OCI-LY3 (cell line): Measurements from ENCODE around the gene PCDHGB4.
"Not testable (repeated sequence)": the region's sequence is repeated elsewhere in the genome, so short reads cannot be mapped to it uniquely, and the experiment has no call there.

Source experiments
- EZH2phosphoT487 ChIP-seq: fragments of 200-600 bp; shearing (Covaris generic); IDR thresholded peaks from 2 replicates; pipeline ENCODE4 v1.6.1; 2018; ENCODE audit warnings: antibody characterized with exemption, mixed run types, low read depth
- TF ChIP-seq, protein P1 (sequence below): fragments of 200-600, 300-600 bp; sonication (generic); IDR thresholded peaks from 2 replicates; pipeline ENCODE4 v1.5.1; 2014; ENCODE audit warnings: antibody characterized with exemption, low read length, low read depth

GRCh38 chr5:141432308-141432707 is 44.8 kb downstream of the PCDHGB4 start:
- TF ChIP-seq, protein P1, sequence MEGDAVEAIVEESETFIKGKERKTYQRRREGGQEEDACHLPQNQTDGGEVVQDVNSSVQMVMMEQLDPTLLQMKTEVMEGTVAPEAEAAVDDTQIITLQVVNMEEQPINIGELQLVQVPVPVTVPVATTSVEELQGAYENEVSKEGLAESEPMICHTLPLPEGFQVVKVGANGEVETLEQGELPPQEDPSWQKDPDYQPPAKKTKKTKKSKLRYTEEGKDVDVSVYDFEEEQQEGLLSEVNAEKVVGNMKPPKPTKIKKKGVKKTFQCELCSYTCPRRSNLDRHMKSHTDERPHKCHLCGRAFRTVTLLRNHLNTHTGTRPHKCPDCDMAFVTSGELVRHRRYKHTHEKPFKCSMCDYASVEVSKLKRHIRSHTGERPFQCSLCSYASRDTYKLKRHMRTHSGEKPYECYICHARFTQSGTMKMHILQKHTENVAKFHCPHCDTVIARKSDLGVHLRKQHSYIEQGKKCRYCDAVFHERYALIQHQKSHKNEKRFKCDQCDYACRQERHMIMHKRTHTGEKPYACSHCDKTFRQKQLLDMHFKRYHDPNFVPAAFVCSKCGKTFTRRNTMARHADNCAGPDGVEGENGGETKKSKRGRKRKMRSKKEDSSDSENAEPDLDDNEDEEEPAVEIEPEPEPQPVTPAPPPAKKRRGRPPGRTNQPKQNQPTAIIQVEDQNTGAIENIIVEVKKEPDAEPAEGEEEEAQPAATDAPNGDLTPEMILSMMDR = not testable (repeated sequence)
- not testable (repeated sequence) for TF ChIP-seq EZH2phosphoT487
